GM18507 (cell line): ENCODE measurements around the gene FMNL3.

ENCODE experiments used
- DNase-seq: peaks from one replicate; pipeline ENCODE4 v3.0.0; 2011; ENCODE audit warnings: low read depth; ENCODE audit not compliant: insufficient read length; ENCODE audit errors: extremely low spot score
- FAIRE-seq: peaks from 2 replicates; lab custom pipeline; 2011; peaks lifted over from hg19 to GRCh38; lab: Jason Lieb, UNC

FMNL3 gene

DNA sequence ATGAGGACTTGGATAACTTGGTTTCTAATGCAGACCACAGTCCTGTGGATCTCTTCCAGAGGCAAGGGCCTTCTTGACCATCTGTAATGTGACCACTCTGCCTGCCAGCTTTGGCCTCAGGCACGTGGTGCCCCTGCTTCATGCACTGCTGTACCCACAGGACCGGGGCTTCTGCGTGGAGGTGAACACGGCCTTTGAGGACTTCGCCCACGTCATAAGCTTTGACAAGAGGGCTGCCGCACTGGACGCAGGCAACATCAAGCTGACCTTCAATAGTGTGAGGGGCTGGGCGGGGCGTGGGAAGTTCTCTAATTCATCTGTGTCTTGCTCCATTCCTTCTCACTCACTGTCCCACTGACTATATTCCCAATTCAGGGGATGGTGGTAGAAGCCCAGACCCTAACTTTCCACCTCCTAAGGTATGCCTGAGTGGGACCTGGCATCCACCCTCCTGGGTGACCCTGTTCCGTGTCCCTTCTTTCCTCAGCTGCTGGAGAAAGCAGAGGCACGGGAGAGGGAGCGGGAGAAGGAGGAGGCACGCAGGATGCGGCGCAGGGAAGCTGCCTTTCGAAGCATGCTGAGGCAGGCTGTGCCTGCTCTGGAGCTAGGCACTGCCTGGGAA, 65.3 kb downstream of the FMNL3 start:
- no peak for FAIRE-seq
- no peak for DNase-seq

DNA sequence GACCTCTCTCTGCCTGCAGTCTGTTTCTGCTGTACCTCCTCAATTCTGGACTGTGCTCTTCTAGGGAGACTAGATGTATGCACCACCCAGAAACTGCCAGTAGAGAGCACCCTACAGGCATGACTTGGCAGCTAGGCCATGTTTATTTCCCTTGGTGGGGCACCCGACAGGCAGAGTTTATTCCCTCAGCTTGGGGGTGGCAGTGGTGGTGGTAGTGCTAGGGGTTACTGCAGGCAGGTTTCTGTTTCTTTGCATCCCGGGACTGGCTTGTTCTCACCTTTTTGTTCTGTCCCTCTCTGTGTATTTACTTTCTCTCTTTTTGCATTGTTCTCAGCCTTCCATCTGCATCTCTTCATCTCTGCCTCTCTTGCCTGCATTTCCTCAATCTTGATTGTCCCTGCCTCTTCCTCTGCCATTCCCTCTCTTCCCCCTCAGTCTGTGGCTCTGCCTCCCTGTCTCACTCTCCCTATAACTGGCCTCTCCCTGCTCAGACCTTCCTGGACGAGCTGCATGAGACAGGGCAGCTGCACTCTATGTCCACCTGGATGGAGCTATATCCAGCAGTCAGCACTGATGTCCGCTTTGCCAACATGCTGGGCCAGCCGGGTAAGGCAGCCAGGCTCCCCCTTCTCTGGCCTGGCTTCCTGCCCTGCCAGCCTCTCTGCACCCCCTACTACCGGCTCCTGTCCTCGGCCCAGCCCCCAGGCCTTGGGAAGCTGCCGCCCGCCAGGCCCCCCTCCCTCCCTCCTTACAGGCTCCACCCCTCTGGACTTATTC, 70.0 kb downstream of the FMNL3 start:
- DNase-seq, result peak; percentile 61
- FAIRE-seq, result peak; percentile 88

DNA sequence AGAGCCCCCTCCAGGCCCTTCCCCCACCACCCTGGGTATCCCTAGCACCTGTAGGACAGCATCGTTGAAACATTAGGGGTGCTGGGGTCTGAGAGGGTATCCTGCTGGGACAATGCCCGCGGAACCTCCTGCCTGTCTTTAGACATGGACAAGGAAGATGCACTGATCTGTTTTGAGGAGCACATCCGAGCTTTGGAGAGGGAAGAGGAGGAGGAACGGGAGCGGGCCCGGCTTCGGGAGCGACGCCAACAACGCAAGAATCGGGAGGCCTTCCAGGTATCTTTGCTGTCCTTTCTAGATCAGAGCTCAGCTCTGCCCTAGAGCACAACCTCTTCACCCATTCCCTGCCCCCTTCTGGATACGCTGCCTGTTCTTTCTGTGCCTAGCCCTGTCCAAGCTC, 70.6 kb downstream of the FMNL3 start:
- no peak for FAIRE-seq
- no peak for DNase-seq

DNA sequence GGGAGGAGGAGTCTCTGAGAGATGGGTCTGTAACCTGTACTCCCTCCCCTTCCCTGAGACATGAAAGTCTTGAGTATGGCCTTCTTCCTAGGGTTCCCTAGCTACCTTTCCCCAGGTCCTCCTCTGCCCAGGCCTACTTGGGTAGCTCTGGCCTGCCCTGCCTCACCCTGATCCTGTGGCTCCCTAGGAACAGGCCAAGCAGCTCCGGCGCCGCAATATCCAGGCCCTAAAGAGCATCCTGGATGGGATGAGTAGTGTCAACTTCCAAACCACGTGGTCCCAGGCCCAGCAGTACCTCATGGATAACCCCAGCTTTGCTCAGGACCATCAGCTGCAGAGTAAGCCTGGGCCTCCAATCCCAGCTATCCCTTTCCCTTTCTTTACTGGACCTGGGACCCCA, 71.5 kb downstream of the FMNL3 start:
- no peak for DNase-seq
- no peak for FAIRE-seq

DNA sequence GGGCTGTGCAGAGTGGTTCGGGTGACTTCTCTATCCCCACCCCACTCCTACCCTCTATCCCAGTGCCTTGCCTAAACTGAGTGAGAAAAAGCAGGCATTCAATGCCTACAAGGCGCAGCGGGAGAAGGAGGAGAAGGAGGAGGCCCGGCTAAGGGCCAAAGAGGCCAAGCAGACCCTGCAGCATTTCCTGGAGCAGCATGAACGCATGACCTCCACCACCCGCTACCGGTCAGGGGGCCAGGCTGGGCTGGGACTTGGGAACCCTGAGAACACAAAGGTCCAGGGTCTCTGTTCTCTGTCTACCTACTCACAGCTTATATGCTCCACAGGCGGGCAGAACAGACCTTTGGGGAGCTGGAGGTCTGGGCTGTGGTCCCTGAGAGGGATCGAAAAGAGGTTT, 72.2 kb downstream of the FMNL3 start:
- FAIRE-seq (no peak), DNase-seq (no peak)

DNA sequence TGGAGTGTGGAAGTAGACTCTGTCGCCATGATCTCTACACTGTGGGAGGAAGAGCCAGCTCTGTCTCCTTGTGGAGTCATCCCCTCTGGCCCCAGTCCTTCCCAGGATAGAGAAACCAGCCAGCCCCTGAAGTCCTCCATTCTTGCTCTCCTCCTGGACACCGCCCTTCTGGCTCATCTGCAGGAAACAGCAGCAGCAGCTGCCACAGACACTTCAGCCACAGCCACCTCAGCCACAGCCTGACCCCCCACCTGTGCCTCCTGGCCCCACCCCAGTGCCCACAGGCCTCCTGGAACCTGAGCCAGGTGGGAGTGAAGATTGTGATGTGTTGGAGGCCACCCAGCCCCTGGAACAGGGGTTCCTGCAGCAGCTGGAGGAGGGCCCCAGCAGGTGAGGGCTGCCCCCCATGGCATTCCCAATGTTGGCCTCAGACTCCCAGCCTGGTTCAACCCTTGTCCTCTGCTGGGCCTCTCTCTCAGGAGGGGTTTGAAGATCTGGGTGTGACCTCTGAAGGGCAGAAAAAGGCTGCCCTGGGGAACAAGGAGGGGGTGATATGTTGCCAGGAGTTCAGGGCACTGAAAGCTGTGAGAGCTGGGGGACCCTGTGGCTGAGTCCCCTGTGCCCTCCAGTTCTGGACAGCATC, 73.4 kb downstream of the FMNL3 start:
- FAIRE-seq, result no peak
- DNase-seq, result no peak

DNA sequence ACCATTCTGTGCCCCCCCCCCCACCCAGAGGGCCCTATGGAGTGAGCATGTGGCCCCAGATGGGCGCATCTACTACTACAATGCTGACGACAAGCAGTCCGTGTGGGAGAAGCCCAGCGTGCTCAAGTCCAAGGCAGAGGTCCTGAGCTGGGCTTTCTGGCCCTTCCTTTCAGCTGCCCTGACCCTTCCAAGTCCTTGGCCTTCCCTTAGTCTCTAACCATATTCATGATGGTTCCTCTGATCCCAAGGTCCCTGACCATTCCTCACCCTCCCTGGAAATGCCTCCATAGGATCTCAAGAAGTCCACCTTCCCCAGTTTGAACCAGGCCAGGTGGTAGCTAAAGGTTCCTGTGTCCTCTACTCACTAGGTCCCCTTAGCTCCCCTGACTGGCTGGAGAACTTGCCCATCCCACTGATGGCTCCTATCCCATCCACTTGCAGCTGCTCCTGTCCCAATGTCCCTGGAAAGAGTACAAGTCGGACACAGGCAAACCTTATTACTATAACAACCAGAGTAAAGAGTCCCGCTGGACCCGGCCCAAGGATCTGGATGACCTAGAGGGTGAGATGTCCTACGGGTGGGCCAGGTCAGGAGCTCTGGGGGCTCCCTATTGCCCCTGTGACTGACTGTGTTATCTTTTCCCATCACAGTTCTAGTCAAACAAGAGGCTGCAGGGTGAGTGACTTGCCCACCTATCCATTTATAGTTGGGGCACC, 74.1 kb downstream of the FMNL3 start:
- DNase-seq, result no peak

DNA sequence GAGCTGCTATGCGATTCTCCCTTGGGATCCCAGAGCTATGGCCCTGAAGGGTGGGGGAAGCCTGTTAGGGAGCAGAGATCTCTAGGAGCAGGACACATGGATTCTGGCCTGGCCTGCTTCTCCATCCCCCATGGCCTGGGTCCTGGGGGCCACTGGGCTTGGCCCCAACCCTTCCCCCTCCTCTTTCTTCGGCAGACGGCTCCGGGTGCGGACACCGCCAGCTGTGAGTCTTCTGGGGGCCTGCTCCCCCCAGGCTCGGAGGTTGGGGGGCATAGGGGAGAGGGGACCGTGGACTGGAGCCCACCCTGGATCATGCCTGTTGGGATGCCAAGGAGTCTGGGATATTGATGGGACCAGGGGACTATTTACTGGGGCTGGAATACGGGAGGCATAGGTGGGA, 74.8 kb downstream of the FMNL3 start:
- FAIRE-seq, result no peak
- no peak for DNase-seq

More for the DNA sequence above, 74.1 kb downstream of the FMNL3 start:
- FAIRE-seq, result no peak

DNA sequence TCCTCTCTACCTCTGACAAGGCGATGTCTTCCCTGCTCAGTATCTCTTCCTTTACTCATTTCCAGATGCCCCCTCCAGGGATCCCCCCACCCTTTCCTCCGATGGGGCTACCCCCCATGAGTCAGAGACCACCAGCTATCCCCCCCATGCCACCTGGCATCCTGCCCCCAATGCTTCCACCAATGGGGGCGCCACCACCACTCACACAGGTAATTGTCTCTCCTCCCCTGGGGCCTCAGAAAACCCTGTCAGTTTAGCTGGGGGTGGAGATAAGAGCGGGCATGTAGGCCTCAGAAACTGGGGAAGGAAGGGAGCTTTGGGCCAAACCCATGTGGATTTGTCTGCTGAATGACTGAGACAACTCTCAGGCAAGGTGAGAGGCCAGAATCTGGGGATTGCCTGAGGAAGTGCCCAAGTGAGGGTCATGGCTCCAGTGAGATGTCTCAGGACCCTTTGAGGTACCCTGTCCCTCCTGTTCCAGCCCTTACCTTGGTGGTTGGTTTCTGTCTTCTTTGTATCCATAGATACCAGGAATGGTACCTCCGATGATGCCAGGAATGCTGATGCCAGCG, 75.8 kb downstream of the FMNL3 start:
- FAIRE-seq (no peak), DNase-seq (no peak)

DNA sequence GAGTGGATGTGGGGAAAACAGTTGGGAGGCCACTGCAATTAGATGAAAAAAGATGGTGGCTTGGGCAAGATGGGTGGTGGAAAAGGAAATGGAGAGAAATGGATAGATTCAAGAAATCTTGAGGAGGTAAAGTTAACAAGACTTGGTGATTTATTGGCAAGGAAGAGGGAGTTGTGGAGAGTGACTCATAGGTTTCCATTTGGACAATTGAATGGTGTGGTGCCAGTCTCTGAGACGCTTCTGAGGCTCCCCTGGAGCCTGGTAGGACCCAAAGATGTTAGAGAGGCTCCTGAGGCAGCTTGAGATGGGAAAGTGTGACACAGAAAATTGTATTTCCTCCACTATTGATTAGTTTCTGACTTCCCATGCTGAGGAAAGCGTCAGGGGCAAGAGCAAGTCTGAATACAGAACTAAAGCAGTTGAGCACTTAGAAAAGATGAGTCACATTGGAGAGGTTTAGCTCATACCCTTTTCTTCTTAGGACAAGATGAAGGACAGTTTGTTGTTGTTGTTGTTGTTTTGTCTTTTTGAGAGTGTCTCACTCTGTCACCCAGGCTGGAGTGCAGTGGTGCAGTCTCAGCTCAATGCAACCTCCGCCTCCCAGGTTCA, 79.3 kb downstream of the FMNL3 start:
- DNase-seq, result no peak
- FAIRE-seq, result no peak

DNA sequence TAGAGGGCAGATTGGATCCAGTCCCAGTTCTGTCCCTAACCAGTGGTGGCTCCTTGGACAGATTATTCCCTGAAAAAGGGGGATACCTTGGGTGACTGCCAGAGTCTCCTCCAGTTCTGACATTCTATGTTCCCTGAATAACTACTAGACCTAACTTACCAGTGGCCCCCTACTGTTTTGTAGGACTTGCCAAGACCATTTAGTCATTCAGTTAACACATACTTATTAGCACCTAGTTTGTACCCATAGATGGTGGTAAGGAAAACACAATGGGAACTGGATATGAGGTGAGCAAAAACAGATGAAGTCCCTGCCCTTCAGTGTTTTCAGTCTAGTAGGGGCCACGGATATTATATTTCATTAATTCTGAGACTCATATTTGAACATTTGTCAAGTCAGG, 80.4 kb downstream of the FMNL3 start:
- no peak for FAIRE-seq

DNA sequence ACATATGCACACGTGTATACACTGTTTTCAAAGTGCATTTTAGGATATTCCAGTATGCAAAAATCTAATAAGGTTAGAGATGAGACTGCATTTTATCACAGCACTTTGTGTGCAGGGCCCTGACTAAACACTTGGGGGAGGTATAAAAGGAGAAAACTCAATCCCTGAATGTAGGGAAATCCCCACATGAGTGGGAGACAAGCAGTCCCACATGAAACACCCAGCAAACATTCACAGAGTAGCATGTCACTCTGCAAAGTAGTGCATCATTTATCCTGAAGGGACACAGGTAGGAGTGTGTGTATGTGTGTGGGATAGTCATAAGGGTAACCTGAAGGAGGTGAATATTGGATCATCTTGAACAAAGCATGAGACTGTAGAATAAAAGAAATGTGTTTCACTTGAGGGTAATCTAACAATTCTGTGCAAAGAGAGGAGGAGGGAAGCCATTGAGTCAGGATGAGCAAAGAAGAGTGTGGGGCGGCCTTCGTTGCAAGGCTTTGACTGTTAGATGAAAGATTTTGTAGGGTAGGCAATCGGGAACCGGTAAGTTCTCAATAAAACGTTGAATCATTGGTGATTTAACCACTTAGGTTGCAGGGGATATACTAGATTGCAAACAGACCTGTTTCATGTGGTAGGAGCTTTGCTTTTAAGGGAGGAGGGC, 80.9 kb downstream of the FMNL3 start:
- DNase-seq (no peak), FAIRE-seq (no peak)

More for the DNA sequence above, 80.4 kb downstream of the FMNL3 start:
- no peak for DNase-seq

DNA sequence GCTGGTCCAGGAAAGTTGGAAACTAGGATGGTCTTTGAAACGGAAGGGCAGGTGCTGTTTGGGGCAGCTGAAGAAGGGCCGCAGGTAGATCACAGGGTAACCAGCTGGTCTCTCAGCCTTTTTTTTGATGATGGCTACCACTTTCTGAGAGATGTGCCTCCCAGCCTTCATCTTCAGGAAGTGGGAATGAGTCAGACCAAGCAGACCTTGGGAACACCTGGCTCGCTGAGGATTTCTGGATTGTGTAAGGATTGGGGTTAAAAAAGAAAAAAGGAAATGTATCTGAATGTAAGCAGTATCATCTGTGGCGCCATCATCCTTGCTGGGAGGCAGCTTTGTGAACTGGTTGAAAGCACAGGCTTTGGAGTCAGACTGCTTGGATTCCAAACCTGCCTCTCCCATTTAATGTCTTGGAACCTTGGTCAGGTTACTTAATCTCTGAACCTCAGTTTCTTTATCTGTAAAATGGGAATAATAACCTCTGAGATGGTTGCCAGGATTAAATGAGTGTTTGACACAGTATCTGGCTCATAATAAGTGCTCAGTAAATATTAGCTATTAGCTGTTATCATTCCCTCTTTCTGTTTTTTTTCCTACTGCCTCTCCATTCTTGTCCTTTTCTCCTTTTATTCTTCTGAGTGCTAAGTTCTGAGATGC, 82.2 kb downstream of the FMNL3 start:
- DNase-seq (no peak), FAIRE-seq (no peak)

DNA sequence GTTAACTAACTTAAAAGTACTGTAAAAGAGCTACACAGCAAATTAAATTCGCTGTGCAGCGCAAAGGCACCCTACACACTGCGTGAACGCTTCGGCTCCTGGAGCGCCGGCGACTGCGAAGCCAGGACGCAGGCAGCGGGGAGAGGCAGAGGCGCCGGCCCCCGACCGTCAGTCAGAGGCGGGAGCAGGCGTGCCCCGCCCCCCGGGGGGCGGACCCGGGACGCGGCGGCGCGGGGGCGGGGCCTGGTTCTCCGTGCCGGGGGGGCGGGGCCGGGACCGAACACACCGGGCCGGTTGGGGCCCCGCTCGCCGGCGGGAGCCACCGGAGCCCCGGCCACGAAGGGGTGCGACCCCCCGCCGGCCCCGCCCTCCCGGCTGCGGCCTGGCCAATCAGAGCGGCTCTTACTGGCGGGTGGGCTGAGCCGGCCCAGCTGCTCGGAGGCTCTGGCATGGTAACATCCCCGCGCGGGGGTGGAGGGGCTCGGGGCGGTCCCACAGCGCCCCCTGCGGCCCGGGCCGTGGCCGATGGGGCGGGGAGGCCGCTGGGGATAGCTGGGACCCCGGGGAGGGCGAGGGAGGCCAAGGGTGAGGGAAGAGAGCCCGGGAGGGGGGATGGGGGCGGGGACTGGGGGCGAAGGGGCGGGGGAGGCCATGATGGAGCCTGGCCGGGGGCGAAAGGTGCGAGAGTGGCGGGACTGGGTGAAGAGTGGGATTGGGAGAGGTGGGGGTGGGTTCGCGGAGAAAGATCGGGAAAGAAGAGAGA, 83.9 kb downstream of the FMNL3 start, which contains the start of gene PRPF40B:
Gene PRPF40B, plus strand, starts transcription at position 420 of the 763 bp plus-strand sequence. Its CDS starts 30 bp downstream, at position 450.
- DNase-seq (peak; percentile 87), FAIRE-seq (peak; percentile 49)

DNA sequence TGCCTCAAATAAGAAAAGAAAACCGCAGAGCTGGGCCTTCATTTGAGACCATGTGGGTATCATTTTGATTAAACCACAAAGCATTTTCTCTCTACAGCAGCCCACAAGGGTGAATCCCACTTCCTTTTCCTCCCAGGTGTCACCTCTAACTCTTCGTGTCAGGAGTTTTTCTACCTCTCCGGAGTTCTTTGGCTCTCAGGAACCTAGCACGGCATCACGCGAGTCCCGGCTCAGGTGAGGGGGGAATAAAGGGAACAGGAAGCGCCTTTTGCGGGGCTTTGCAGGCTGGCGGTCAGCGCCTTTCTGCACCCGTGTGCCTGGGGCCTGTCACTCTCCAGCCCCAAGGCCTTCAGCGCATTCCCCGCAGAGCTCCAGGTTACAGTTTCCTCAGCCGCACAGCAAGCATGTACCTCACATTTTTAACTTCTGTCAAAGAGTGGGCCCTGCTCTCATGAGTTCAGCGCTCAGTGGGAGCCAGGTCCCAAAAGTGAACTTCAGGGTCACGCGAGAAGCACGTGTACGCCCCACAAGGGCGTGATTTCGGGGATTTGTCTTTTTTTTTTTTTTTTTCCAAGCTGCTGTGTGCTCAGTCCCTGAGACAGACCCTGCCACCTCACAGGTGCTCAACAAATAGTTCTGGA, 84.6 kb downstream of the FMNL3 start:
- DNase-seq (peak; percentile 23), FAIRE-seq (peak; percentile 78)

DNA sequence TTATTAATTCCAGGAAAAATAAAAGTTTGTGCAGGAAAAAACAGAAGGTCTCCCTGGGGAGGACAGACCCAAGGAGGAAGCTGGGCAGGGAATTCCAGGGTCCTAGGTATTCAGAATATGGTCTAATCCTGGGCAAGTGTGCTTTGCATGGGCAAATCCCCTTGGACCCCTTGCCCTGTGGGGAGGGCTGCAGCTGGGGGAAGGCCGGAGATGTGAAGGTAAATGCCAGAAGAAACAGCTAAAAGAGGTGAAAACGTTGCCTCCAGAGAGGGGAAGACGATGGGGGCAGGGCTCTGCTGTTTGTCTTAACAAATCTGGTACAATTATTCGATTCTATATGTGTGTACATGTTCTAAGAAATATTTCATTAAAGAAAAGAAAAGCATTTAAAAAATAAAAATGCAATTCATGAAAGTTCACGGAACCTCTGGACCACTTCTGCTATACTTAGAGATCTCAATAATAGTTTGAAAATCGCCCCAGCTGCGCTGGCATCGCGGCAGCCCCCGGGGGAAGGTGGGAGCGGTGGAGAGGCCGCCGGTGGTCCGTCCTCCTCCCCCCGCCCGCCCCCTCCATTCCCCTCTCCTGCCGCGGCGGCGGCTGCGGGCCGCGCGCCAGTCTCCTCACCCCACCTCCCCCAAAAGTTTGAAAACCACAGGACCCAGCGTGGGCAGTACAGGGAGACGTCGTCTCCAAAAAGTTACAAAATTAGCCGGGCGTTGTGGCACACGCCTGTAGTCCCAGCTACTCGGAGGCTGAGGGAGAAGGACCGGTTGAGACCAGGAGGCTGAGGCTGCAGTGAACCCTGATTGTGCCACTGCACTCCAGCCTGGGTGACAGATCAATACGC, 85.3 kb downstream of the FMNL3 start:
- FAIRE-seq (no peak), DNase-seq (no peak)
